Omental fat pad (tissue), 4 donors: ENCODE data around the gene RAB8A. TPM values are rescaled to one million over a fixed set of nuclear protein-coding genes. Genes with fewer than 3 reads are reported as not detected.
"Not testable (repeated sequence)": the region's sequence is repeated elsewhere in the genome, so short reads cannot be mapped to it uniquely, and the experiment has no call there.

Experiments
- ATAC-seq: fragments of 150-250 bp; one replicate; pipeline ENCODE4 v1.9.1; 2016; ENCODE audit warnings: mild to moderate bottlenecking, moderate library complexity; ENCODE audit not compliant: low FRiP score
- DNase-seq: peaks from one replicate; pipeline ENCODE4 v3.0.0-alpha.2; 2019; ENCODE audit warnings: low spot score
- CTCF ChIP-seq, 3 donors: fragments of 450-650 bp; IDR thresholded peaks; one replicate each; pipeline ENCODE4 v1.5.1; 2016 to 2017; ENCODE audit warnings: antibody characterized with exemption in 3 of 3, mild to moderate bottlenecking in 3 of 3, moderate library complexity in 2 of 3
- total RNA-seq, 4 donors: library from RNA; depleted of rRNA; stranded (reverse); fragments of >200 nt; gene quantifications; one replicate each; pipeline ENCODE4 v1.1.0, GENCODE V29; 2016

RAB8A gene
- total RNA-seq, 4 donors from 2014 or later: 32.5 to 51.9 (median 40.0) TPM

DNA sequence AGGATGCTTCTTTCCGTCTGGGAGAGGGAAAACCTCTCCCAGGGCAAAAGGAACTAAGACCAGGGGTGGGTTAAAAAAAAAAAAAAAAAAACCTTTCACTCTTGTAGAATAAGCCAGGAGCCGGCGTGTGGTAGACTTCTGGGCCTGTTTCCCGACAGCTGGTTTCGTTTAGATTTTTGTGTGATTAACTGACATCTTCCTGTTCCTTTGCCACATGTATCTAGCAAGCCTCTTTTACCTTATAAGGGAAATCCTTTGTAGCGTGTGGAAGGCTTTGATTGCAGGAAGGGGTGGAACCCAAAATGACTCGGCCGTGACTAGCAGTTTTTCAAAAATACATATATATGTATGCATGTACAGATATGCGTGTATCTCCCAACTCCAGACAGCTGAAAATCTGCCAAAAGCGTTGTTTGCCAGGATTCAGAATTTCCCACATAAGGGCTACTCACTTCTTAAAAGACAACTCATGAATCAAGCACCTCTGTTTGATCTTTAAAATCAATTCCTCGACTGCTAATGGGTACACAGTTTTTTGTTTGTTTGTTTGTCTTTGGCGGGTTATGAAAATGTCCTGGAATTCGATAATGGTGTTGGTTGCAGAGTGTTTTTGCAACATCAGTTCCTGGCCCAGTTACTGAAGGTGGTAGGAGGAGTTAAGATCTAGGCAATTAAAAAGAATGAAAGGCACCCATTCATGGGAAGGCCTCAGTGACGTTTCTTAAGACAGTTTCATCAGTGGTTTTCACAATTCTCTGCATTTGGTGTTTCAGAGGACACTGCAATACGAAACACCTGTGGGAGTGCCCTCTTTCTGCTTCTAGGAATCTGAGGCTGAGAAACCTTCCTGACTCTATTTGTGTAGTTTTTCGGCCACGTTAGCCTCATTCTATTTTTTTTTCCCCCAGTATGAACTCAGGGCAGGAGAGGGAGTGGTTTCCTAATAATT is 32.7 kb upstream of the RAB8A start:
- no peak for DNase-seq
- peak; percentile 78 for ATAC-seq

GRCh38 chr19:16084067-16084685 is 27.5 kb upstream of the RAB8A start:
- TF ChIP-seq CTCF (IDR thresholded peaks at IDR 0.05): no peak
- DNase-seq (no peak), ATAC-seq (no peak)

More for the DNA sequence above, 32.7 kb upstream of the RAB8A start:
- TF ChIP-seq CTCF (IDR thresholded peaks at IDR 0.05): no peak

DNA sequence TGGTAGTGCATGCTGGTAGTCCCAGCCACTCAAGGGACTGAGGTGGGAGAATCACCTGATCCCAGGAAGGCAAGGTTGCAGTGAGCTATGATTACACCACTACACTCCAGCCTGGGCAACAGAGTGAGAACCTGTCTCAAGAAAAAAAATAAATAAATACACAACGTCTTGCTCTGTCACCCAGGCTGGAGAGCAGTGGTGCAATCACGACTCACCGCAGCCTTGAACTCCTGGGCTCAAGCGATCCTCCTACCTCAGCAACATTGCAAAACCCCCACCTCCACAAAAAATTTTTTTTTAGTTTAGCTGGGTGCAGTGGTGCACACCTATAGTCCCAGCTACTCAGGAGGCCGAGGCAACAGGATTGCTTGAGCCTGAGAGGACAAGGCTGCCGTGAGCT is 26.6 kb upstream of the RAB8A start:
- no peak for TF ChIP-seq CTCF (IDR thresholded peaks at IDR 0.05)
- DNase-seq (no peak), ATAC-seq (no peak)

GRCh38 chr19:16087404-16087803 is 24.3 kb upstream of the RAB8A start:
- DNase-seq, ATAC-seq: not testable (repeated sequence)

GRCh38 chr19:16087940-16088339 is 23.7 kb upstream of the RAB8A start:
- DNase-seq: no peak
- ATAC-seq: peak; percentile 39
- TF ChIP-seq CTCF (IDR thresholded peaks at IDR 0.05): no peak

DNA sequence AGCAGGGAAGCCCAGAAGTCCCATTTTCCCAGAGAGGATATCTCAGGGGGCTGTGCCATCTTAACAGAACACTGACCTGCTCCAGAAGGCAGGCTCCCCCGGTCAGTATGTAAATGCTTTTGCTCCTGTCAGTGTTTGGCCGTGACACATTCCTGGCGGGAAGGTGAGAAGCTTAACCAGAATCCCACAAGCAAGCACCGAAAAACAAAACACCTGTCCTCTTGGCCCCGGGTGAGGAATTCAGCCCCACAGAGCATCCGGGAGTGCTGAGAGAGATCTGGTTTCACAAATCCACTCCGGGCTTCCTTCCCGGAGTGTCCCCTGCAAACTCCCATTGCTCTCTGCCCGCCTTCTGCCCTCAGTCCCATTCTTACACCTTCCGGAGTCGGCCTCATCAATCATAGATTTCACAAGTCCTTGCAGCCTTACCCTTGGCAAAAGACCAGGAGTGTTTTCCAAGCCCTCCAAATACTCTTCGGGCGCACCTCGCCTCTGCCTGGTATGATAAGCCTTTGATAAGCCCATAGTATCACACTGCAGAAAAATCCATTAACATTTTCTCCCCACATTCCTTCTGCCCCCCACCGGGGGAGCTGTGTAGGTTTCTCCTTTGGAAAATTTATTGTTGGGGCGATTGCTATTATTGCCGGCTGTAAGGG is 23.2 kb upstream of the RAB8A start:
- no peak for TF ChIP-seq CTCF (IDR thresholded peaks at IDR 0.05)
- no peak for DNase-seq
- ATAC-seq: peak; percentile 25
